ENCODE data around the gene MICALL1.
"Not testable (repeated sequence)": the region's sequence is repeated elsewhere in the genome, so short reads cannot be mapped to it uniquely, and the experiment has no call there.

Gene MICALL1

GRCh38 chr22:37971475-37972434 lies 65.7 kb downstream of the MICALL1 start:
- no peak overlapping the region for H3K4me3 ChIP-seq (ENCODE audit: low read length)
- H3K4me2 ChIP-seq (ENCODE audit: low read length): no peak overlapping the region
- no peaks in the 10 kb centered on the region for H3K4me1 ChIP-seq (ENCODE audit: control insufficient read depth, insufficient read depth, low read length)
- H3K36me3 ChIP-seq (ENCODE audit: insufficient read depth, low read length): peaks cover 24% of the 10 kb centered on the region
- no peak overlapping the region for H3K9ac ChIP-seq (ENCODE audit: low read depth, low read length)
- no peaks in the 10 kb centered on the region for H3K9me3 ChIP-seq (replicated peaks; ENCODE audit: low read length)
- H3K27me3 ChIP-seq (ENCODE audit: control insufficient read depth, insufficient read depth, low read length): no peaks in the 10 kb centered on the region

GRCh38 chr22:37972527-37972926 lies 66.4 kb downstream of the MICALL1 start:
- H3K4me3 ChIP-seq (ENCODE audit: low read length): no peak overlapping the region
- no peaks in the 10 kb centered on the region for H3K9me3 ChIP-seq (replicated peaks; ENCODE audit: low read length)
- H3K27me3 ChIP-seq (ENCODE audit: control insufficient read depth, insufficient read depth, low read length): no peaks in the 10 kb centered on the region
- H3K4me2 ChIP-seq (ENCODE audit: low read length): no peak overlapping the region
- H3K4me1 ChIP-seq (ENCODE audit: control insufficient read depth, insufficient read depth, low read length): no peaks in the 10 kb centered on the region
- peaks cover 17% of the 10 kb centered on the region for H3K36me3 ChIP-seq (ENCODE audit: insufficient read depth, low read length)
- no peak overlapping the region for H3K9ac ChIP-seq (ENCODE audit: low read depth, low read length)

- Histone ChIP-seq H3K9ac (ENCODE audit: low read depth, low read length) (no peak overlapping the region), H3K4me1 (ENCODE audit: control insufficient read depth, insufficient read depth, low read length) (no peaks in the 10 kb centered on the region), H3K36me3 (ENCODE audit: insufficient read depth, low read length) (peaks cover 7% of the 10 kb centered on the region), H3K9me3 (replicated peaks; ENCODE audit: low read length) (no peaks in the 10 kb centered on the region), H3K4me3 (ENCODE audit: low read length) (no peak overlapping the region), H3K27me3 (ENCODE audit: control insufficient read depth, insufficient read depth, low read length) (no peaks in the 10 kb centered on the region), H3K4me2 (ENCODE audit: low read length) (no peak overlapping the region)
Observed at GRCh38 chr22:37973271-37974170, 67.4 kb downstream of the MICALL1 start.

GRCh38 chr22:37975153-37975552 lies 69.1 kb downstream of the MICALL1 start:
- H3K36me3 ChIP-seq (ENCODE audit: insufficient read depth, low read length): no peaks in the 10 kb centered on the region
- no peaks in the 10 kb centered on the region for H3K27me3 ChIP-seq (ENCODE audit: control insufficient read depth, insufficient read depth, low read length)
- H3K4me2 ChIP-seq (ENCODE audit: low read length): no peak overlapping the region
- H3K9me3 ChIP-seq (replicated peaks; ENCODE audit: low read length): no peaks in the 10 kb centered on the region
- H3K9ac ChIP-seq (ENCODE audit: low read depth, low read length): no peak overlapping the region
- H3K4me1 ChIP-seq (ENCODE audit: control insufficient read depth, insufficient read depth, low read length): no peaks in the 10 kb centered on the region
- no peak overlapping the region for H3K4me3 ChIP-seq (ENCODE audit: low read length)

- not testable (repeated sequence) for H3K4me3 ChIP-seq (ENCODE audit: low read length); H3K36me3 ChIP-seq (ENCODE audit: insufficient read depth, low read length); H3K27me3 ChIP-seq (ENCODE audit: control insufficient read depth, insufficient read depth, low read length); H3K9ac ChIP-seq (ENCODE audit: low read depth, low read length); H3K9me3 ChIP-seq (replicated peaks; ENCODE audit: low read length); H3K4me2 ChIP-seq (ENCODE audit: low read length); H3K4me1 ChIP-seq (ENCODE audit: control insufficient read depth, insufficient read depth, low read length)
Observed at GRCh38 chr22:37976022-37976421, 69.9 kb downstream of the MICALL1 start.

- no peak overlapping the region for H3K9ac ChIP-seq (ENCODE audit: low read depth, low read length)
- no peaks in the 10 kb centered on the region for H3K27me3 ChIP-seq (ENCODE audit: control insufficient read depth, insufficient read depth, low read length)
- H3K36me3 ChIP-seq (ENCODE audit: insufficient read depth, low read length): no peaks in the 10 kb centered on the region
- H3K4me1 ChIP-seq (ENCODE audit: control insufficient read depth, insufficient read depth, low read length): no peaks in the 10 kb centered on the region
- H3K9me3 ChIP-seq (replicated peaks; ENCODE audit: low read length): no peaks in the 10 kb centered on the region
- H3K4me3 ChIP-seq (ENCODE audit: low read length): no peak overlapping the region
- H3K4me2 ChIP-seq (ENCODE audit: low read length): no peak overlapping the region
Observed at GRCh38 chr22:37976547-37976946, 70.5 kb downstream of the MICALL1 start.

GRCh38 chr22:37979782-37980181 lies 73.7 kb downstream of the MICALL1 start:
- Histone ChIP-seq H3K4me1 (ENCODE audit: control insufficient read depth, insufficient read depth, low read length) (no peaks in the 10 kb centered on the region), H3K27me3 (ENCODE audit: control insufficient read depth, insufficient read depth, low read length) (no peaks in the 10 kb centered on the region), H3K4me3 (ENCODE audit: low read length) (no peak overlapping the region), H3K36me3 (ENCODE audit: insufficient read depth, low read length) (no peaks in the 10 kb centered on the region), H3K9me3 (replicated peaks; ENCODE audit: low read length) (no peaks in the 10 kb centered on the region), H3K4me2 (ENCODE audit: low read length) (no peak overlapping the region), H3K9ac (ENCODE audit: low read depth, low read length) (no peak overlapping the region)

- no peaks in the 10 kb centered on the region for H3K9me3 ChIP-seq (replicated peaks; ENCODE audit: low read length)
- no peaks in the 10 kb centered on the region for H3K4me1 ChIP-seq (ENCODE audit: control insufficient read depth, insufficient read depth, low read length)
- no peaks in the 10 kb centered on the region for H3K36me3 ChIP-seq (ENCODE audit: insufficient read depth, low read length)
- H3K9ac ChIP-seq (ENCODE audit: low read depth, low read length): no peak overlapping the region
- no peak overlapping the region for H3K4me3 ChIP-seq (ENCODE audit: low read length)
- no peak overlapping the region for H3K4me2 ChIP-seq (ENCODE audit: low read length)
- H3K27me3 ChIP-seq (ENCODE audit: control insufficient read depth, insufficient read depth, low read length): no peaks in the 10 kb centered on the region
Observed at GRCh38 chr22:37981282-37982011, 75.3 kb downstream of the MICALL1 start.

- Histone ChIP-seq H3K4me2 (ENCODE audit: low read length) (no peak overlapping the region), H3K9ac (ENCODE audit: low read depth, low read length) (no peak overlapping the region), H3K27me3 (ENCODE audit: control insufficient read depth, insufficient read depth, low read length) (no peaks in the 10 kb centered on the region), H3K4me3 (ENCODE audit: low read length) (no peak overlapping the region), H3K4me1 (ENCODE audit: control insufficient read depth, insufficient read depth, low read length) (no peaks in the 10 kb centered on the region), H3K9me3 (replicated peaks; ENCODE audit: low read length) (no peaks in the 10 kb centered on the region), H3K36me3 (ENCODE audit: insufficient read depth, low read length) (no peaks in the 10 kb centered on the region)
Observed at GRCh38 chr22:37982151-37982785, 76.2 kb downstream of the MICALL1 start.

- Histone ChIP-seq H3K4me2 (ENCODE audit: low read length) (no peak overlapping the region), H3K4me1 (ENCODE audit: control insufficient read depth, insufficient read depth, low read length) (no peaks in the 10 kb centered on the region), H3K27me3 (ENCODE audit: control insufficient read depth, insufficient read depth, low read length) (no peaks in the 10 kb centered on the region), H3K36me3 (ENCODE audit: insufficient read depth, low read length) (no peaks in the 10 kb centered on the region), H3K9me3 (replicated peaks; ENCODE audit: low read length) (no peaks in the 10 kb centered on the region), H3K9ac (ENCODE audit: low read depth, low read length) (no peak overlapping the region), H3K4me3 (ENCODE audit: low read length) (no peak overlapping the region)
Observed at GRCh38 chr22:37982938-37983859, 77.1 kb downstream of the MICALL1 start.
